A549 (cell line): Measurements from ENCODE around the gene TRAPPC1. TPM values are rescaled to one million over a fixed set of nuclear protein-coding genes. Genes with fewer than 3 reads are reported as not detected.

Experiments used
- ATAC-seq, 2 experiments: fragments of 200-7000 bp in 1 of 2; fragments of >200 bp in 1 of 2; cut with Nextera tagmentation in 1 of 2; cut with Tn5 transposase in 1 of 2; 3 replicates each; pipeline versions ENCODE4 v1.8.0 to v1.9.1; 2018 to 2020; ENCODE audit warnings: mild to moderate bottlenecking in 1 of 2, moderate library complexity in 1 of 2
- CTCF ChIA-PET: fragments of 300-600 bp; sonication (Branson Sonifier 250); formaldehyde crosslinking; extraction: SDS; loops from one replicate; lab custom pipeline; 2021; ENCODE audit warnings: antibody characterized with exemption, inconsistent platforms; lab: Yijun Ruan, JAX
- POLR2A ChIA-PET: fragments of 350-600 bp; formaldehyde crosslinking; extraction: SDS; loops from one replicate; lab custom pipeline; 2021; ENCODE audit warnings: antibody characterized with exemption, inconsistent platforms; lab: Yijun Ruan, JAX
- DNase-seq, 2 experiments: peaks; one replicate each; pipeline versions ENCODE4 v3.0.0 to v3.0.0-alpha.2; 2011 to 2016; ENCODE audit warnings: low read depth in 1 of 2, low spot score in 1 of 2
- FAIRE-seq: peaks from 2 replicates; lab custom pipeline; 2011; peaks lifted over from hg19 to GRCh38; lab: Jason Lieb, UNC
- H3K27ac ChIP-seq, 2 experiments: fragments of >200 bp; sonication (Bioruptor Twin); formaldehyde crosslinking; 3 replicates each; pipeline ENCODE4 v1.5.1; 2016 to 2017
- H3K4me1 ChIP-seq: fragments of >200 bp; sonication (Bioruptor Twin); formaldehyde crosslinking; 3 replicates; pipeline ENCODE4 v1.6.1; 2016
- H3K4me2 ChIP-seq: fragments of >200 bp; sonication (Bioruptor Twin); formaldehyde crosslinking; 3 replicates; pipeline ENCODE4 v1.6.1; 2016
- H3K4me3 ChIP-seq: fragments of >200 bp; sonication (Bioruptor Twin); formaldehyde crosslinking; 3 replicates; pipeline ENCODE4 v1.5.1; 2016
- H3K9me3 ChIP-seq: fragments of >200 bp; sonication (Bioruptor Twin); formaldehyde crosslinking; 3 replicates; pipeline ENCODE4 v1.6.1; 2016
- ATOH8 ChIP-seq: fragments of 250-450 bp; sonication (Bioruptor Pico); IDR thresholded peaks from 2 replicates; pipeline ENCODE4 v1.5.0; 2020; ENCODE audit warnings: low read depth, mild to moderate bottlenecking, moderate library complexity
- CBX8 ChIP-seq: fragments of 200-600 bp; sonication (generic); IDR thresholded peaks from 2 replicates; pipeline ENCODE4 v1.6.1; 2016
- E2F6 ChIP-seq: IDR thresholded peaks from 2 replicates; pipeline ENCODE4 v1.6.1; 2012; ENCODE audit warnings: low read depth, borderline replicate concordance
- EHF ChIP-seq: fragments of 250-450 bp; sonication (Bioruptor Pico); IDR thresholded peaks from 2 replicates; pipeline ENCODE4 v1.5.0; 2020; ENCODE audit warnings: mild to moderate bottlenecking
- EHMT2 ChIP-seq: fragments of 200-600 bp; sonication (generic); IDR thresholded peaks from 2 replicates; pipeline ENCODE4 v1.6.1; 2016; ENCODE audit warnings: antibody characterized with exemption, low read depth, mild to moderate bottlenecking, moderate library complexity
- EP300 ChIP-seq, 2 experiments: fragments of >200 bp; sonication (Bioruptor Twin); formaldehyde crosslinking; IDR thresholded peaks; 2 replicates in 1 of 2; 3 replicates in 1 of 2; pipeline ENCODE4 v1.6.1; 2016 to 2017
- FOSB ChIP-seq: fragments of 250-450 bp; sonication (Bioruptor Pico); IDR thresholded peaks from 2 replicates; pipeline ENCODE4 v1.5.0; 2020; ENCODE audit warnings: mild to moderate bottlenecking, moderate library complexity
- FOXS1 ChIP-seq: fragments of 250-450 bp; sonication (Bioruptor Pico); IDR thresholded peaks from 2 replicates; pipeline ENCODE4 v1.5.0; 2020; ENCODE audit warnings: mild to moderate bottlenecking, moderate library complexity
- HDAC2 ChIP-seq: fragments of 200-600 bp; sonication (generic); IDR thresholded peaks from 2 replicates; pipeline ENCODE4 v1.6.1; 2016
- HOXB5 ChIP-seq: fragments of 250-450 bp; sonication (Bioruptor Pico); IDR thresholded peaks from 2 replicates; pipeline ENCODE4 v1.5.0; 2020; ENCODE audit warnings: mild to moderate bottlenecking, moderate library complexity
- JUN ChIP-seq, 2 experiments: fragments of >200 bp; sonication (Bioruptor Twin); formaldehyde crosslinking; IDR thresholded peaks; 2 replicates in 1 of 2; 3 replicates in 1 of 2; pipeline ENCODE4 v1.6.1; 2016 to 2017
- MAFK ChIP-seq: fragments of 450-650 bp; IDR thresholded peaks from 2 replicates; pipeline ENCODE4 v1.6.1; 2014; ENCODE audit not compliant: partially characterized antibody
- RARB ChIP-seq: fragments of 250-450 bp; sonication (Bioruptor Pico); IDR thresholded peaks from 2 replicates; pipeline ENCODE4 v1.8.0; 2021; ENCODE audit warnings: mild to moderate bottlenecking, moderate library complexity
- REST ChIP-seq: fragments of 200-600 bp; sonication (generic); IDR thresholded peaks from 2 replicates; pipeline ENCODE4 v1.6.1; 2016; ENCODE audit warnings: antibody characterized with exemption, mild to moderate bottlenecking, moderate library complexity
- RFX5 ChIP-seq: fragments of 450-650 bp; IDR thresholded peaks from 2 replicates; pipeline ENCODE4 v1.7.1; 2014; ENCODE audit warnings: antibody characterized with exemption, mild to moderate bottlenecking, moderate library complexity
- SMC3 ChIP-seq: fragments of >200 bp; sonication (Bioruptor Twin); formaldehyde crosslinking; IDR thresholded peaks from 3 replicates; pipeline ENCODE4 v1.6.1; 2018; ENCODE audit warnings: inconsistent platforms
- SREBF2 ChIP-seq: fragments of 450-650 bp; IDR thresholded peaks from 2 replicates; pipeline ENCODE4 v1.6.1; 2014; ENCODE audit warnings: mild to moderate bottlenecking, moderate library complexity
- TFCP2L1 ChIP-seq: fragments of 250-450 bp; sonication (Bioruptor Pico); IDR thresholded peaks from 2 replicates; pipeline ENCODE4 v1.5.0; 2021; ENCODE audit warnings: mild to moderate bottlenecking
- ZC3H11A ChIP-seq: fragments of 450-650 bp; IDR thresholded peaks from 2 replicates; pipeline ENCODE4 v1.6.1; 2014; ENCODE audit warnings: antibody characterized with exemption, mild to moderate bottlenecking
- ZFP36 ChIP-seq: fragments of 450-650 bp; IDR thresholded peaks from 2 replicates; pipeline ENCODE4 v1.6.1; 2014; ENCODE audit warnings: borderline replicate concordance; ENCODE audit not compliant: partially characterized antibody
- ZNF302 ChIP-seq: fragments of 250-450 bp; sonication (Bioruptor Pico); IDR thresholded peaks from 2 replicates; pipeline ENCODE4 v1.9.0; 2021; ENCODE audit warnings: inconsistent platforms, mild to moderate bottlenecking, moderate library complexity
- WGBS: methylation state at CpG from one replicate; pipeline ENCODE4 v1.1.6; 2017; ENCODE audit errors: missing lambda C conversion rate; 5-methylcytosine and 5-hydroxymethylcytosine counted together
- polyA plus RNA-seq, 4 experiments: library from polyadenylated mRNA; depleted of rRNA in 3 of 4; stranded (reverse); fragments of >200 nt; fragmentation: RNase III in 1 of 4; extraction: RNeasy Plus Mini Kit Qiagen cat#74134 plus additional on column Dnase treatment in 1 of 4; gene quantifications; 2 replicates in 3 of 4; 3 replicates in 1 of 4; pipeline ENCODE4 v1.2.3, GENCODE V29; 2011 to 2017
- TF ChIP-seq, protein P1 (sequence below): fragments of >200 bp; sonication (Bioruptor Twin); formaldehyde crosslinking; IDR thresholded peaks from 3 replicates; pipeline ENCODE4 v1.5.1; 2016

The TRAPPC1 gene
- polyA plus RNA-seq, 2 of the 4 experiments (the other 2 are of a cell fraction), result 200 to 328 TPM

GRCh38 chr17:7977805-7978204 lies 46.1 kb upstream of the TRAPPC1 start:
- FAIRE-seq, result peak; percentile 65
- POLR2A ChIA-PET, result no interaction called here
- no peak for TF ChIP-seq ATOH8 (CRISPR knock-in tag)
- no peak for TF ChIP-seq EHF
- TF ChIP-seq EHMT2, result no peak
- no peak for TF ChIP-seq ZFP36
- no peak for TF ChIP-seq HDAC2
- no peak for TF ChIP-seq EP300 (IDR thresholded peaks at IDR 0.05)
- no peak for TF ChIP-seq HOXB5 (CRISPR knock-in tag)
- no peak for TF ChIP-seq RARB (CRISPR knock-in tag)
- no peak for TF ChIP-seq SREBF2
- TF ChIP-seq FOSB (CRISPR knock-in tag), result no peak
- no peak for TF ChIP-seq E2F6
- no peak for TF ChIP-seq CBX8
- TF ChIP-seq FOXS1 (CRISPR knock-in tag), result no peak
- TF ChIP-seq, all 56 proteins: peak for 0
- H3K4me1 ChIP-seq, result no peaks in the 10 kb centered on the region
- H3K4me3 ChIP-seq, result no peak overlapping the region
- CTCF ChIA-PET, result interaction anchor here (1.1 to 19.3 kb wide), 7 partner anchors 11 to 234 kb away, joined by 3 to 470 read pairs (median 6); no protein-coding TSS in a partner anchor
- WGBS, result 78% methylated on average over 5 of the region's 5 CpGs
- peaks cover 15% of the 10 kb centered on the region for H3K9me3 ChIP-seq
- DNase-seq (no peak), ATAC-seq (no peak)
- H3K4me2 ChIP-seq, result no peak overlapping the region
- H3K27ac ChIP-seq, result no peak overlapping the region

- no peak for DNase-seq
- H3K4me3 ChIP-seq, result no peak overlapping the region
- ChIA-PET POLR2A (no interaction called here), CTCF (interaction anchor here (0.7 to 19.3 kb wide), 8 partner anchors 12 to 88 kb away, joined by 3 to 470 read pairs (median 6); no protein-coding TSS in a partner anchor)
- no peaks in the 10 kb centered on the region for H3K4me1 ChIP-seq
- peaks cover 15% of the 10 kb centered on the region for H3K9me3 ChIP-seq
- H3K27ac ChIP-seq, result no peak overlapping the region
- no peak overlapping the region for H3K4me2 ChIP-seq
- FAIRE-seq, result no peak
- ATAC-seq, result no peak
- TF ChIP-seq ZC3H11A (no peak), HOXB5 (CRISPR knock-in tag) (no peak), MAFK (no peak)
- WGBS, result 45% methylated on average over 4 of the region's 4 CpGs
These were observed 45.3 kb upstream of the TRAPPC1 start for GRCh38 chr17:7977039-7977438.

- Histone ChIP-seq H3K4me3 (no peak overlapping the region), H3K27ac (no peak overlapping the region), H3K4me2 (no peak overlapping the region), H3K9me3 (peaks cover 15% of the 10 kb centered on the region), H3K4me1 (no peaks in the 10 kb centered on the region)
- ChIA-PET CTCF (interaction anchor here (0.9 to 19.3 kb wide), 9 partner anchors 9 to 153 kb away, joined by 3 to 470 read pairs (median 5); no protein-coding TSS in a partner anchor), POLR2A (no interaction called here)
- DNase-seq, result no peak
- ATAC-seq, result no peak
- TF ChIP-seq SMC3, result no peak
- no peak for TF ChIP-seq FOXS1 (CRISPR knock-in tag)
- TF ChIP-seq ZNF302, result no peak
- no peak for TF ChIP-seq JUN (IDR thresholded peaks at IDR 0.05)
- no peak for TF ChIP-seq EHF
- TF ChIP-seq TFCP2L1 (CRISPR knock-in tag), result no peak
- no peak for TF ChIP-seq RFX5
- TF ChIP-seq SREBF2, result no peak
- TF ChIP-seq, all 56 proteins: peak for 0
- peak; percentile 63 for FAIRE-seq
These were observed 42.9 kb upstream of the TRAPPC1 start for GRCh38 chr17:7974638-7975131.

- WGBS, result 86% methylated on average over 8 of the region's 8 CpGs
- DNase-seq (no peak), FAIRE-seq (no peak), ATAC-seq (peak; percentile 54 to 67; a peak in 3 of 6 replicates)
- TF ChIP-seq ZFP36 (no peak), REST (no peak)
- TF ChIP-seq, protein P1, sequence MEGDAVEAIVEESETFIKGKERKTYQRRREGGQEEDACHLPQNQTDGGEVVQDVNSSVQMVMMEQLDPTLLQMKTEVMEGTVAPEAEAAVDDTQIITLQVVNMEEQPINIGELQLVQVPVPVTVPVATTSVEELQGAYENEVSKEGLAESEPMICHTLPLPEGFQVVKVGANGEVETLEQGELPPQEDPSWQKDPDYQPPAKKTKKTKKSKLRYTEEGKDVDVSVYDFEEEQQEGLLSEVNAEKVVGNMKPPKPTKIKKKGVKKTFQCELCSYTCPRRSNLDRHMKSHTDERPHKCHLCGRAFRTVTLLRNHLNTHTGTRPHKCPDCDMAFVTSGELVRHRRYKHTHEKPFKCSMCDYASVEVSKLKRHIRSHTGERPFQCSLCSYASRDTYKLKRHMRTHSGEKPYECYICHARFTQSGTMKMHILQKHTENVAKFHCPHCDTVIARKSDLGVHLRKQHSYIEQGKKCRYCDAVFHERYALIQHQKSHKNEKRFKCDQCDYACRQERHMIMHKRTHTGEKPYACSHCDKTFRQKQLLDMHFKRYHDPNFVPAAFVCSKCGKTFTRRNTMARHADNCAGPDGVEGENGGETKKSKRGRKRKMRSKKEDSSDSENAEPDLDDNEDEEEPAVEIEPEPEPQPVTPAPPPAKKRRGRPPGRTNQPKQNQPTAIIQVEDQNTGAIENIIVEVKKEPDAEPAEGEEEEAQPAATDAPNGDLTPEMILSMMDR, result peak; percentile 28; the same call in 2 of the 3 replicates
- Histone ChIP-seq H3K27ac (no peak overlapping the region), H3K4me1 (no peaks in the 10 kb centered on the region), H3K4me3 (no peak overlapping the region), H3K9me3 (peaks cover 15% of the 10 kb centered on the region), H3K4me2 (no peak overlapping the region)
- POLR2A ChIA-PET, result no interaction called here
- CTCF ChIA-PET, result interaction anchor here (0.6 to 15.4 kb wide), 22 partner anchors 7 to 229 kb away, joined by 3 to 172 read pairs (median 4); no protein-coding TSS in a partner anchor
These were observed 40.5 kb upstream of the TRAPPC1 start for GRCh38 chr17:7972131-7972785.
